GM18868 (cell line): ENCODE measurements around the gene SNTB2.
"Not testable (repeated sequence)": the region's sequence is repeated elsewhere in the genome, so short reads cannot be mapped to it uniquely, and the experiment has no call there.

Experiments
- ATAC-seq: cut with Tn5 transposase; IDR thresholded peaks from one replicate; pipeline ENCODE4 v1.9.1; 2021; ENCODE audit warnings: mild to moderate bottlenecking, moderate library complexity; ENCODE audit not compliant: unreplicated experiment

The SNTB2 gene

GRCh38 chr16:69186642-69187445 is at the start of gene SNTB2:
Gene SNTB2 (plus strand): TSS chr16:69187164. CDS start chr16:69187167, 3 bp downstream.
- peak; percentile 87 for ATAC-seq

- ATAC-seq: no peak
These were observed 48.4 kb upstream of the SNTB2 start for GRCh38 chr16:69138608-69139007.

GRCh38 chr16:69139464-69139863 is 47.5 kb upstream of the SNTB2 start:
- not testable (repeated sequence) for ATAC-seq

GRCh38 chr16:69141014-69141413 is 46.0 kb upstream of the SNTB2 start:
- no peak for ATAC-seq

- ATAC-seq: no peak
These were observed 45.0 kb upstream of the SNTB2 start for GRCh38 chr16:69141936-69142335.

- ATAC-seq: no peak
These were observed 43.8 kb upstream of the SNTB2 start for GRCh38 chr16:69143116-69143515.

GRCh38 chr16:69145658-69146057 is 41.3 kb upstream of the SNTB2 start:
- no peak for ATAC-seq

GRCh38 chr16:69149621-69150020 is 37.3 kb upstream of the SNTB2 start:
- not testable (repeated sequence) for ATAC-seq

GRCh38 chr16:69150146-69150865 is 36.7 kb upstream of the SNTB2 start:
- ATAC-seq: no peak

- no peak for ATAC-seq
These were observed 29.8 kb upstream of the SNTB2 start for GRCh38 chr16:69157196-69157595.

GRCh38 chr16:69160192-69160591 is 26.8 kb upstream of the SNTB2 start:
- no peak for ATAC-seq

GRCh38 chr16:69165584-69165983 is 21.4 kb upstream of the SNTB2 start:
- no peak for ATAC-seq

GRCh38 chr16:69166221-69166833 is 20.6 kb upstream of the SNTB2 start:
- no peak for ATAC-seq

- no peak for ATAC-seq
These were observed 19.7 kb upstream of the SNTB2 start for GRCh38 chr16:69166946-69167930.

GRCh38 chr16:69169051-69169450 is 17.9 kb upstream of the SNTB2 start:
- no peak for ATAC-seq

GRCh38 chr16:69169607-69170352 is 17.2 kb upstream of the SNTB2 start:
- ATAC-seq: no peak

- no peak for ATAC-seq
These were observed 15.5 kb upstream of the SNTB2 start for GRCh38 chr16:69171325-69172084.

- no peak for ATAC-seq
These were observed 10.7 kb upstream of the SNTB2 start for GRCh38 chr16:69176033-69176800.
